HG03432 (cell line): Measurements from ENCODE around the gene TMEM221.
"Not testable (repeated sequence)": the region's sequence is repeated elsewhere in the genome, so short reads cannot be mapped to it uniquely, and the experiment has no call there.

Experiments used
- ATAC-seq: cut with Tn5 transposase; IDR thresholded peaks from one replicate; pipeline ENCODE4 v1.9.1; 2021; ENCODE audit warnings: mild to moderate bottlenecking, moderate library complexity; ENCODE audit not compliant: unreplicated experiment

Gene TMEM221

GRCh38 chr19:17448131-17448967 is at the start of gene TMEM221:
Gene TMEM221 (minus strand): TSS chr19:17448668. CDS start chr19:17448462, 206 bp downstream.
- ATAC-seq, result no peak

DNA sequence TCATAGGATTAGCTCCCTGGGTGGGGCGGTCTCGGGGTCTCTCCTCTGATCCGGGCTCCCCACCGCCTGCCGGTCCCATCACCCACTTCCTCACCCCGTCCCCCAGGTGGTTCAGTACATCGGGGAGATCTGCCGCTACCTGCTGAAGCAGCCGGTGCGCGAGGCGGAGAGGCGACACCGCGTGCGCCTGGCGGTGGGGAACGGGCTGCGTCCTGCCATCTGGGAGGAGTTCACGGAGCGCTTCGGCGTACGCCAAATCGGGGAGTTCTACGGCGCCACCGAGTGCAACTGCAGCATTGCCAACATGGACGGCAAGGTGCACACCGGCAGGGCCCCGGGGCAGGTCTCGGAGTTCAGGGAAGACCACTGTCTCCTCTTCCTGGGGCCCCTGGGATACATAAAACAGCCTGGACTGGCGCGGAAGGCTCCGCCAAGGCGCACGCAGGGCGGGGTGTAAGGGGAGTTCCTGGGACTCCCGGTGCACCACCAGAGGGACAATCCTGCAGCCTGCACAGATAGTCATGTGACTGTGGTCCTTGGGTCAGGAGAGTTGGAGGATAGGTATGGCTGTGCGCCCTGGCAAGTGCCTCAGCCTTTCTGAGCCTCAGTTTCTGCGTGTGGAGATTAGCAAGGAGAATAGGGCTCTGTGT is 48.8 kb upstream of the TMEM221 start:
- no peak for ATAC-seq

DNA sequence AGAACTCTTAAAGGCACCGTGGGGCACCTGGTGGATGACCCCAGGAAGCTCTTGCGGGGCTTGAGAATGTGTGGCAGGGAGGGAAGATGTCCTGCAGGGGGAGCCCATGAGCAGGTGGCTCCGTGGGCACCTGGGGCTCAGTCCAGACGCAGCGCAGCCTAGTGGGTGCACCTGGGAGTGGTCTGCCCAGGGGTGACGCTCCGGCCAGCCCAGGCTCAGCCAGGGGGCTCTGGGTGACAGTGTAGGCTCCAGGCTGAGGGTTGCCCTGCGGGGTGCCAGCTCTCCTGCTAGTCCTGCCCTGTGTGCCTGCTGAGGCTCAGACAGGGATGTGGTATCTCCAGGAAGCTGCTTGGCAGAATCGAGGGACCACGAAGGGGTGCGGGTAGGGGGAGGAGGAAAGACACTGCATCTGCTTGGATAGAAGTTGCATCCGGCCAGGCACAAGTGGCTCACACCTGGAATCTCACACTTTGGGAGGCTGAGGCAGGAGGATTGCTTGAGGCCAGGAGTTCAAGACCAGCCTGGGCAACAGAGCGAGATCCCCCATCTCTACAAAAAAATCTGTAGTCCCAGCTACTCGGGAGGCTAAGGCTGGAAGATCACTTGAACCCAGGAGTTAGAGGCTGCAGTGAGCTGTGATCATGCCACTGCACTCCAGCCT is 48.0 kb upstream of the TMEM221 start:
- peak; percentile 71 for ATAC-seq

DNA sequence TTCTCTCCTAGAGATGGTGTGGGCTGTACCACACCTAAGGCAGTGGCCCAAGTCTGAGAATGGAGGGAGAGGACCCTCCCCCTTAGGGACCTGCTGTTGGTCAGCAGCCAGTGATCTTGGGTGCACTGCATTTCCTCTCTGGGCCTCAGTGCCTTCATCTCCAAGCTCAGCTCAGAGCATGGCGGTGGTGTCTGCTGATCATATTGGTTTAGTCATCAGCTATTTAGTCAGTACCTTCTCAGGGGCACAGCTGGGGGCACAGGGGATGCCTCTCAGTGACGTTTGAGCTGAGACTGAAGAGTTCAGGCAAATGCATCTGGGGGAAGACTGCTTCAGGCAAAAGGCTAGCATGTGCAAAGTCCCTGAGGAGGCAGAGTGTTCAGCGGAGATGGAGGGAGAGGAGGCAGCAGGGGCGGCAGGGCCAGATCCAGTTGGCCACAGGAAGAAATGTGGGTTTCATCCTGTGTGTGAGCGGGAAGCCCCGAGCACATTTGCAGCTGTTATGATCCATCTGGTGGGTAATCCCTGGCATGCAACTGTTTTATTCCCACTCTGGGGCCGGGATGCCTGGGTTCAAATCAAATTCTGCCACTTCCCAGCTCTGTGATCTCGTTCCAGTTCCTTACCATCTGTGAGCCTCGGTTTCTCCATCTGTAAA is 47.3 kb upstream of the TMEM221 start:
- no peak for ATAC-seq

- no peak for ATAC-seq
Observed at GRCh38 chr19:17491287-17491686, 42.8 kb upstream of the TMEM221 start.

DNA sequence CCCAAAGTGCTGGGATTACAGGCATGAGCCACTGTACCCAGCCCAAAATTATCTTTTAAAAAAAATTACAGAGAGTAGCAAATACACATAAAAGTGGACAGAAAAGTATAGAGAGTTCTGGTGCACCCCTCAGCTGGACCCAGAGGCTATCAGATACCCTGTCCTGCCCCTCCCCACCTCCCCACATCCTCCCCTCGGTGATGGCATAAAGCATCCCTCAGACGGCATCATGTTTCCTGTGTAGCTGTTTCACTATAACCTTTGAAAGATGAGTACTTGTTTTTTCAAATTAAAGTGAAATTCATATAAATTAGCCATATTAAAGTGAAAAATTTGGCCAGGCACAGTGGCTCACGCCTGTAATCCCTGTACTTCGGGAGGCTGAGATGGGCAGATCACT is 41.9 kb upstream of the TMEM221 start:
- no peak for ATAC-seq

GRCh38 chr19:17489392-17490030 is 41.0 kb upstream of the TMEM221 start:
- ATAC-seq, result no peak

DNA sequence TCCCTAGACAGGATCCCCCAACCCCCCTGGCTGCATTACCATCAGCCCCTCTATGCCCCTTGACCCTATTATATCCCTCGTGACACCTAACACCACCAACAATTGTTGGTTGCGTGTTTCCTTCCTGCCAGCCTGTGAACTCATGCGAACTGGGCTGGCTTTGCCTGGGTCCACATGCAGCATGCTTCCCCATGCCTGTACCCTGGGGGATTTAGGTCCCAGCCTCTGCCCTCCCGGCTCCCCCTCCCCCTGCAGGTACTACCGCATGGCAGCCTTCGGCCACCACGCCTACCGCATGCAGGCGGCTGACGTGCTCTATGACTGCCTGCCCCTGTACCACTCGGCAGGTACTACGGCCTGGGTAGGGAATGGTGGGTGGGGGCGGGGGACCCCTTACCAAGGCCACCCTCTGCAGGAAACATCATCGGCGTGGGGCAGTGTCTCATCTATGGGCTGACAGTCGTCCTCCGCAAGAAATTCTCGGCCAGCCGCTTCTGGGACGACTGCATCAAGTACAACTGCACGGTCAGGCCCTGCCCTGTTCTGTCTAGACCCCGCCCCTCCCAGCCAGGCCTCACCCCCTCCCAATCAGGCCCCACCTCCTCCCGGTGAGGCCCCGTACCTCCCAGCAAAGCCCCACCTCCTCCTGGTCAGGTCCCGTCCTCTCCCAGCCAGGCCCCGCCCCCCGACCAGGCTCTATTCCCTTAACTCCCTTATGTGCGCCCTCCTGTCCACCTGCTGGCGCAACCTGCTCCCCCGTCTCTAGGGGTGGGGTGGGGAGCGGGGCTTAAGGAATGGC is 40.3 kb upstream of the TMEM221 start:
- ATAC-seq, result no peak

DNA sequence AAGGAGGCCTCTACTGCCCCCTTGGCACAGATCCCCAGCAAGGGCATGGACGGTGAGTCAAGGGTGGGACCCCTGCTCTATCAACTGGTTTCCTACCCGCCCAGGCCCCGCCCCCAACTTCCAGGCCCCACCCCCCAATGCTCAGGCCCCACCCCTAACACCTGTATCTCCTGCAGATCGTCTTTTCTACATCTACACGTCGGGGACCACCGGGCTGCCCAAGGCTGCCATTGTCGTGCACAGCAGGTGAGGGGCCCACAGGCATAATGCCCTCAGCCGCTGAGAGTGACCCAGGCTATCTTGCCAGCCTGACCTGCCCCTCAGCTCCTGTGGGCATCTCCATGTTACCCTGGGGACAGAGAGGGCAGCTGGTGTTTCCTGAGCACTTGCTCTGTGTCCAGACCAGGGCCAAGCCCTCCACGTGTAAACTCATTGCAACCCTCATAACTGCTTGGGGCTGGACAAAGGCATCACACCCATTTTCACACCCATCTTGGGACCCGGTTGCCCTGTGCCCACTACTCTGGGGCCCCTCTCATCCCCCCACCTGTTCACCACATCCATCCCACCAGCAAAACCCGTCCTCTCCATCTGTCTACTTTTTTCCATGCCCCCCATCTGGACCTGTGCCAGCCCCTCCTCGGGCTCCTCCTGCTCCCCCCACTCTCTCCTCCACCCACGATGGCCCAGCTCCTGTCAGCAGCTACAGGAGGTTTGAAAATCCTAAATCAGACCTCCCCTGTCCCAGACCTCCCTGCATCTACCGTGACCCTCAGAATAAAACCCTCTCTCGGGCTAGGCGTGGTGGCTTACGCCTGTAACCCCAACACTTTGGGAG is 39.0 kb upstream of the TMEM221 start:
- ATAC-seq, result no peak

DNA sequence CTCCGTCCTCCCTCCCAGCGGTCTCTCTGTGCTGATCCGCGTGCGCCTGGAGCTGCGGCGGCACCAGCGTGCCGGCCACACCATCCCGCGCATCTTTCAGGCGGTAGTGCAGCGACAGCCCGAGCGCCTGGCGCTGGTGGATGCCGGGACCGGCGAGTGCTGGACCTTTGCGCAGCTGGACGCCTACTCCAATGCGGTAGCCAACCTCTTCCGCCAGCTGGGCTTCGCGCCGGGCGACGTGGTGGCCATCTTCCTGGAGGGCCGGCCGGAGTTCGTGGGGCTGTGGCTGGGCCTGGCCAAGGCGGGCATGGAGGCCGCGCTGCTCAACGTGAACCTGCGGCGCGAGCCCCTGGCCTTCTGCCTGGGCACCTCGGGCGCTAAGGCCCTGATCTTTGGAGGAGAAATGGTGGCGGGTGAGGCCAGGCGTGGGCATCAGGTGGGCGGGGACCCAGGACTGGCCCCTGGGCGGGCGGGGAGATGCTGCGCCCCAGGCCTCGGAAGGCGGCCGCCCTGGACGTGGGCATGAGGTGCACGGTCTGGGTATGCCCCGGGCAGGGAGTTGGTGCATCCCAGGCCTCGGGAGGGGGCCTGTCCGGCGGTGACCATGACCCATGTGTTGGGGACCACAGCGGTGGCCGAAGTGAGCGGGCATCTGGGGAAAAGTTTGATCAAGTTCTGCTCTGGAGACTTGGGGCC is 38.2 kb upstream of the TMEM221 start:
- ATAC-seq, result no peak

GRCh38 chr19:17484520-17485185 is 36.2 kb upstream of the TMEM221 start:
- ATAC-seq, result no peak

- no peak for ATAC-seq
Observed at GRCh38 chr19:17483605-17484002, 35.1 kb upstream of the TMEM221 start.

- ATAC-seq, result no peak
Observed at GRCh38 chr19:17482877-17483604, 34.6 kb upstream of the TMEM221 start.

GRCh38 chr19:17481986-17482385 is 33.5 kb upstream of the TMEM221 start:
- ATAC-seq, result no peak

DNA sequence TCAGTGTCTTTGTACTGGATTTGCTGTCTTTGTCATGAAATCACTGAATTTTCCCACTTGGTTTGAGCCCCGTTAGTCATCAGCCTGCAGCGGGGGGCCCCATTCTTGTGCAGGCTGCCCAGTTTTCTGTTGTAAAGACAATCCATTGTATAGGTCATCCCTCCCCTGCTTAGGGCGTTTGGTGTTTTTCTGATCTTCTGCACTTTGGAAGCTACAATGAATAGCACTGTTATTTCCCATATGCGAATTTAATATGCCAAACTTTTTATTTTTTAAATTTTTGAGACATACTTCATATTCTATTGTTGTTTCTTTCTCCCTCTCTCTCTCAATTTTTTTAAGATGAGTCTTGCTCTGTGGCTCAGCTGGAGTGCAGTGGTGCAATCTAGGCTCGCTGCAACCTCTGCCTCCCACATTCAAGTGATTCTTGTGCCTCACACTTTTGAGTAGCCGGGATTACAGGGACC is 30.9 kb upstream of the TMEM221 start:
- ATAC-seq, result no peak

- no peak for ATAC-seq
Observed at GRCh38 chr19:17475541-17476115, 27.2 kb upstream of the TMEM221 start.

DNA sequence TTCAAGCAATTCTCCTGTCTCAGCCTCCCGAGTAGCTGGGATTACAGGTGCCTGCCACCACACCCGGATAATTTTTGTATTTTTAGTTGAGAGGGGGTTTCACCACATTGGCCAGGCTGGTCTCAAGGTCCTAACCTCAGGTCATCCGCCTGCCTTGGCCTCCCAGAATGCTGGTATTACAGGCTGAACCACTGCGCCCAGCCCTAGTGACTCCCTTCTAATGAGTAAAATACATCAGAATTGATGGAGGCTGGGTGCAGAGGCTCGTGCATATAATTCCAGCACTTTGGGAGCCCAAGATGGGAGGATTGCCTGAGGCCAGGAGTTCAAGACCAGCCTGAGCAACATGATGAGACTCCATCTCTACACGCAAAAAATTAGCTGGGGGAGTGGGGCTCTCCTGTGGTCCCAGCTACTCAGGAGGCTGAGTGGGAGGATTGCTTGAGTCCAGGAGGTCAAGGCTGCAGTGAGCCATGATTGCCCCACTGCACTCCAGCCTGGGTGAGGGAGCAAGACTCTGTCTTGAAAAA is 26.6 kb upstream of the TMEM221 start:
- ATAC-seq, result not testable (repeated sequence)
